Neural cell (in vitro differentiated cells): ENCODE results near the gene GRPEL2.

Experiments used
- CTCF ChIP-seq: fragments of 450-650 bp; IDR thresholded peaks from 2 replicates; pipeline ENCODE4 v1.5.1; 2014; ENCODE audit warnings: antibody characterized with exemption, mild to moderate bottlenecking, moderate library complexity; ENCODE audit not compliant: poor library complexity, severe bottlenecking
- EP300 ChIP-seq: fragments of 450-650 bp; conservative IDR thresholded peaks from 2 replicates; pipeline ENCODE4 v1.6.1; 2014; ENCODE audit warnings: antibody characterized with exemption, mild to moderate bottlenecking, moderate library complexity; ENCODE audit not compliant: poor library complexity, severe bottlenecking
- POLR2AphosphoS5 ChIP-seq: IDR thresholded peaks from 2 replicates; pipeline ENCODE4 v1.6.1; 2012
- RAD21 ChIP-seq: fragments of 450-650 bp; conservative IDR thresholded peaks from 2 replicates; pipeline ENCODE4 v1.6.1; 2014; ENCODE audit warnings: antibody characterized with exemption, mild to moderate bottlenecking, moderate library complexity
- REST ChIP-seq: IDR thresholded peaks from 2 replicates; pipeline ENCODE4 v1.6.1; 2012; ENCODE audit warnings: borderline replicate concordance
- SMC3 ChIP-seq: fragments of 450-650 bp; conservative IDR thresholded peaks from 2 replicates; pipeline ENCODE4 v1.6.1; 2014; ENCODE audit warnings: antibody characterized with exemption, mild to moderate bottlenecking, moderate library complexity; ENCODE audit not compliant: poor library complexity

GRCh38 chr5:149349382-149349781 is 4.1 kb downstream of the GRPEL2 start:
- TF ChIP-seq EP300: no peak
- TF ChIP-seq CTCF: no peak
- no peak for TF ChIP-seq REST
- TF ChIP-seq POLR2AphosphoS5: no peak
- no peak for TF ChIP-seq RAD21
- TF ChIP-seq SMC3: no peak
